ENCODE data around the gene PLEKHM2. TPM values are rescaled to one million over a fixed set of nuclear protein-coding genes. Genes with fewer than 3 reads are reported as not detected.

Gene PLEKHM2
- total RNA-seq, 3 donors from 2014 or later (not counting 1 experiment from before 2014, with no cell fraction given): 47.8 to 61.0 (median 50.9) TPM

- H3K36me3 ChIP-seq (ENCODE audit: control insufficient read depth, insufficient read depth, low read length): no peaks in the 10 kb centered on the region
- Mint-ChIP-seq H3K9me3 (no peaks in the 10 kb centered on the region), H3K4me1 (no peaks in the 10 kb centered on the region), H3K27ac (no peak overlapping the region), H3K4me3 (no peak overlapping the region), H3K27me3 (ENCODE audit: low read depth in 2 of 2) (no peaks in the 10 kb centered on the region), H3K36me3 (no peaks in the 10 kb centered on the region)
- 100% methylated on average over 2 of the region's 2 CpGs for WGBS (ENCODE audit: insufficient coverage)
- no peak overlapping the region for H3K27ac ChIP-seq (ENCODE audit: low read length)
- no peaks in the 10 kb centered on the region for H3K27me3 ChIP-seq (ENCODE audit: control insufficient read depth, insufficient read depth, low read length)
- H3K4me3 ChIP-seq (ENCODE audit: low read length): no peak overlapping the region
- H3K9me3 ChIP-seq (ENCODE audit: control insufficient read depth, insufficient read depth, low read length): no peaks in the 10 kb centered on the region
- DNase-seq (no peak), ATAC-seq (no peak)
- TF ChIP-seq CTCF (IDR thresholded peaks at IDR 0.05): no peak
- intact Hi-C loops (cut with micrococcal nuclease): no loop called here
- H3K4me1 ChIP-seq (ENCODE audit: control insufficient read depth, insufficient read depth, low read length): no peaks in the 10 kb centered on the region
These were observed 12.7 kb upstream of the PLEKHM2 start for GRCh38 chr1:15671430-15671829.

- ATAC-seq: no peak
- no peak overlapping the region for H3K4me3 Mint-ChIP-seq
- H3K27me3 Mint-ChIP-seq (ENCODE audit: low read depth in 2 of 2): no peaks in the 10 kb centered on the region
- Histone ChIP-seq H3K36me3 (ENCODE audit: control insufficient read depth, insufficient read depth, low read length) (no peaks in the 10 kb centered on the region), H3K27ac (ENCODE audit: low read length) (no peak overlapping the region), H3K27me3 (ENCODE audit: control insufficient read depth, insufficient read depth, low read length) (no peaks in the 10 kb centered on the region), H3K4me3 (ENCODE audit: low read length) (no peak overlapping the region), H3K9me3 (ENCODE audit: control insufficient read depth, insufficient read depth, low read length) (no peaks in the 10 kb centered on the region), H3K4me1 (ENCODE audit: control insufficient read depth, insufficient read depth, low read length) (no peaks in the 10 kb centered on the region)
- intact Hi-C loops (cut with micrococcal nuclease): no loop called here
- TF ChIP-seq CTCF (IDR thresholded peaks at IDR 0.05): no peak
- no peak overlapping the region for H3K27ac Mint-ChIP-seq
- no peaks in the 10 kb centered on the region for H3K4me1 Mint-ChIP-seq
- no peaks in the 10 kb centered on the region for H3K9me3 Mint-ChIP-seq
- DNase-seq: no peak
- WGBS (ENCODE audit: insufficient coverage): 76% methylated on average over 10 of the region's 12 CpGs
- H3K36me3 Mint-ChIP-seq: no peaks in the 10 kb centered on the region
These were observed 9.5 kb upstream of the PLEKHM2 start for GRCh38 chr1:15674386-15675159.

GRCh38 chr1:15676010-15676409 lies 8.1 kb upstream of the PLEKHM2 start:
- Mint-ChIP-seq H3K36me3 (no peaks in the 10 kb centered on the region), H3K4me3 (no peak overlapping the region), H3K27ac (no peak overlapping the region), H3K9me3 (no peaks in the 10 kb centered on the region), H3K4me1 (no peaks in the 10 kb centered on the region), H3K27me3 (ENCODE audit: low read depth in 2 of 2) (no peaks in the 10 kb centered on the region)
- TF ChIP-seq CTCF (IDR thresholded peaks at IDR 0.05): no peak
- H3K9me3 ChIP-seq (ENCODE audit: control insufficient read depth, insufficient read depth, low read length): no peaks in the 10 kb centered on the region
- no peaks in the 10 kb centered on the region for H3K27me3 ChIP-seq (ENCODE audit: control insufficient read depth, insufficient read depth, low read length)
- no peaks in the 10 kb centered on the region for H3K36me3 ChIP-seq (ENCODE audit: control insufficient read depth, insufficient read depth, low read length)
- no peaks in the 10 kb centered on the region for H3K4me1 ChIP-seq (ENCODE audit: control insufficient read depth, insufficient read depth, low read length)
- H3K27ac ChIP-seq (ENCODE audit: low read length): no peak overlapping the region
- DNase-seq: no peak
- H3K4me3 ChIP-seq (ENCODE audit: low read length): no peak overlapping the region
- 69% methylated on average over 2 of the region's 2 CpGs for WGBS (ENCODE audit: insufficient coverage)
- intact Hi-C loops (cut with micrococcal nuclease): no loop called here
- ATAC-seq: no peak
